Duodenal mucosa (tissue), 2 donors: ENCODE results near the gene MSANTD2.
"Not testable (repeated sequence)": the region's sequence is repeated elsewhere in the genome, so short reads cannot be mapped to it uniquely, and the experiment has no call there.

ENCODE experiments used
- H3K27ac ChIP-seq: one replicate; pipeline ENCODE4 v1.7.0; 2013; ENCODE audit warnings: low read depth, low read length
- H3K27me3 ChIP-seq, 2 donors: one replicate each; pipeline ENCODE4 v1.7.0; 2013; ENCODE audit warnings: low read length in 2 of 2, control low read depth in 1 of 2; ENCODE audit not compliant: insufficient read depth in 2 of 2, control insufficient read depth in 1 of 2
- H3K36me3 ChIP-seq, 2 donors: one replicate each; pipeline ENCODE4 v1.7.0; 2013; ENCODE audit warnings: low read length in 2 of 2, control low read depth in 1 of 2; ENCODE audit not compliant: insufficient read depth in 2 of 2, control insufficient read depth in 1 of 2
- H3K4me1 ChIP-seq, 2 donors: one replicate each; pipeline ENCODE4 v1.7.0; 2013; ENCODE audit warnings: low read length in 2 of 2, control low read depth in 1 of 2; ENCODE audit not compliant: insufficient read depth in 2 of 2, control insufficient read depth in 1 of 2
- H3K4me3 ChIP-seq, 2 donors: one replicate each; pipeline ENCODE4 v1.7.0; 2013; ENCODE audit warnings: low read length in 2 of 2, low read depth in 1 of 2
- H3K9ac ChIP-seq, 2 donors: one replicate each; pipeline ENCODE4 v1.7.0; 2013; ENCODE audit warnings: low read length in 2 of 2, low read depth in 1 of 2
- H3K9me3 ChIP-seq, 2 donors: one replicate each; pipeline ENCODE4 v1.7.0; 2013; ENCODE audit warnings: low read length in 2 of 2, control low read depth in 1 of 2; ENCODE audit not compliant: control insufficient read depth in 1 of 2

MSANTD2 gene

GRCh38 chr11:124783002-124783401 is 17.2 kb downstream of the MSANTD2 start:
- H3K9ac ChIP-seq, result no peak overlapping the region
- H3K36me3 ChIP-seq, result no peaks in the 10 kb centered on the region
- H3K27me3 ChIP-seq, result no peaks in the 10 kb centered on the region
- H3K4me1 ChIP-seq, result peaks cover 0 to 4% of the 10 kb centered on the region in 2 donors
- no peak overlapping the region for H3K4me3 ChIP-seq
- H3K27ac ChIP-seq, result no peak overlapping the region
- H3K9me3 ChIP-seq, result no peaks in the 10 kb centered on the region

GRCh38 chr11:124779568-124779967 is 20.6 kb downstream of the MSANTD2 start:
- Histone ChIP-seq H3K9me3 (no peaks in the 10 kb centered on the region), H3K36me3 (no peaks in the 10 kb centered on the region), H3K27me3 (no peaks in the 10 kb centered on the region), H3K9ac (no peak overlapping the region), H3K27ac (no peak overlapping the region), H3K4me1 (peaks cover 0 to 4% of the 10 kb centered on the region in 2 donors), H3K4me3 (no peak overlapping the region)

- H3K36me3 ChIP-seq, result no peaks in the 10 kb centered on the region
- no peaks in the 10 kb centered on the region for H3K9me3 ChIP-seq
- no peak overlapping the region for H3K9ac ChIP-seq
- no peak overlapping the region for H3K4me3 ChIP-seq
- no peak overlapping the region for H3K27ac ChIP-seq
- no peaks in the 10 kb centered on the region for H3K27me3 ChIP-seq
- no peaks in the 10 kb centered on the region for H3K4me1 ChIP-seq
Measured at GRCh38 chr11:124778281-124778680, 21.9 kb downstream of the MSANTD2 start.

GRCh38 chr11:124776865-124777645 is 23.2 kb downstream of the MSANTD2 start:
- Histone ChIP-seq H3K4me1 (no peaks in the 10 kb centered on the region), H3K9ac (no peak overlapping the region), H3K36me3 (peaks cover 0 to 2% of the 10 kb centered on the region in 2 donors), H3K27me3 (no peaks in the 10 kb centered on the region), H3K9me3 (no peaks in the 10 kb centered on the region), H3K4me3 (no peak overlapping the region), H3K27ac (no peak overlapping the region)

- H3K36me3 ChIP-seq, result peaks cover 0 to 20% of the 10 kb centered on the region in 2 donors
- not testable (repeated sequence) for H3K4me3 ChIP-seq, H3K4me1 ChIP-seq, H3K9me3 ChIP-seq, H3K9ac ChIP-seq, H3K27me3 ChIP-seq, H3K27ac ChIP-seq
Measured at GRCh38 chr11:124770959-124771358, 29.2 kb downstream of the MSANTD2 start.

GRCh38 chr11:124769806-124770774 is 30.1 kb downstream of the MSANTD2 start:
- Histone ChIP-seq H3K4me1 (peaks cover 7 to 9% of the 10 kb centered on the region in 2 donors), H3K27ac (no peak overlapping the region), H3K4me3 (no peak overlapping the region), H3K9me3 (no peaks in the 10 kb centered on the region), H3K9ac (no peak overlapping the region), H3K36me3 (peaks cover 0 to 20% of the 10 kb centered on the region in 2 donors), H3K27me3 (no peaks in the 10 kb centered on the region)

GRCh38 chr11:124768914-124769313 is 31.3 kb downstream of the MSANTD2 start:
- H3K36me3 ChIP-seq, result peaks cover 0 to 20% of the 10 kb centered on the region in 2 donors
- no peaks in the 10 kb centered on the region for H3K9me3 ChIP-seq
- peak overlapping the region; percentile 18 to 25 for H3K4me3 ChIP-seq
- no peaks in the 10 kb centered on the region for H3K27me3 ChIP-seq
- H3K27ac ChIP-seq, result no peak overlapping the region
- H3K9ac ChIP-seq, result no peak overlapping the region
- peaks cover 11 to 16% of the 10 kb centered on the region in 2 donors for H3K4me1 ChIP-seq

GRCh38 chr11:124766156-124766555 is 34.0 kb downstream of the MSANTD2 start:
- Histone ChIP-seq H3K4me1 (peaks cover 23 to 29% of the 10 kb centered on the region in 2 donors), H3K36me3 (peaks cover 0 to 9% of the 10 kb centered on the region in 2 donors), H3K4me3 (no peak overlapping the region), H3K9ac (no peak overlapping the region), H3K27ac (no peak overlapping the region), H3K27me3 (peaks cover 8 to 9% of the 10 kb centered on the region in 2 donors), H3K9me3 (no peaks in the 10 kb centered on the region)

- Histone ChIP-seq H3K27me3 (peaks cover 14 to 33% of the 10 kb centered on the region in 2 donors), H3K27ac (no peak overlapping the region), H3K9ac (peak overlapping the region; percentile 43 to 59), H3K4me3 (peak overlapping the region; percentile 77 to 89), H3K9me3 (no peaks in the 10 kb centered on the region), H3K36me3 (peaks cover 0 to 5% of the 10 kb centered on the region in 2 donors), H3K4me1 (peaks cover 32 to 33% of the 10 kb centered on the region in 2 donors)
Measured at GRCh38 chr11:124763156-124763947, 36.9 kb downstream of the MSANTD2 start.
